ENCODE measurements around the gene CYP1A2. TPM values are rescaled to one million over a fixed set of nuclear protein-coding genes. Genes with fewer than 3 reads are reported as not detected.
"Not testable (repeated sequence)": the region's sequence is repeated elsewhere in the genome, so short reads cannot be mapped to it uniquely, and the experiment has no call there.

CYP1A2 gene
- total RNA-seq, 1 donor from 2014 or later: not detected

- intact Hi-C loops (cut with DNase I): no loop called here
- DNase-seq (ENCODE audit: low spot score) (no peak), ATAC-seq (no peak)
Observed at GRCh38 chr15:74732846-74733245, 15.8 kb upstream of the CYP1A2 start.

- intact Hi-C loops (cut with DNase I): no loop called here
- ATAC-seq: no peak
Observed at GRCh38 chr15:74733269-74733668, 15.4 kb upstream of the CYP1A2 start.

GRCh38 chr15:74735305-74735704 is 13.3 kb upstream of the CYP1A2 start:
- no peak for ATAC-seq
- intact Hi-C loops (cut with DNase I): no loop called here

More at GRCh38 chr15:74733269-74733668, 15.4 kb upstream of the CYP1A2 start:
- no peak for DNase-seq (ENCODE audit: low spot score)

GRCh38 chr15:74738239-74738638 is 10.4 kb upstream of the CYP1A2 start:
- intact Hi-C loops (cut with DNase I); DNase-seq (ENCODE audit: low spot score); ATAC-seq: not testable (repeated sequence)

More at GRCh38 chr15:74735305-74735704, 13.3 kb upstream of the CYP1A2 start:
- DNase-seq (ENCODE audit: low spot score): no peak

- ATAC-seq (no peak), DNase-seq (ENCODE audit: low spot score) (no peak)
- intact Hi-C loops (cut with DNase I): no loop called here
Observed at GRCh38 chr15:74742422-74742821, 6.2 kb upstream of the CYP1A2 start.

GRCh38 chr15:74746389-74746788 is 2.3 kb upstream of the CYP1A2 start:
- DNase-seq (ENCODE audit: low spot score): no peak
- no peak for ATAC-seq
- intact Hi-C loops (cut with DNase I): no loop called here

GRCh38 chr15:74749832-74750231 is 1.2 kb downstream of the CYP1A2 start:
- intact Hi-C loops (cut with DNase I): no loop called here
- DNase-seq (ENCODE audit: low spot score): no peak
- peak; percentile 28 for ATAC-seq

GRCh38 chr15:74750751-74751150 is 2.1 kb downstream of the CYP1A2 start:
- intact Hi-C loops (cut with DNase I): no loop called here
- ATAC-seq: no peak
- no peak for DNase-seq (ENCODE audit: low spot score)

- DNase-seq (ENCODE audit: low spot score) (no peak), ATAC-seq (no peak)
- intact Hi-C loops (cut with DNase I): no loop called here
Observed at GRCh38 chr15:74752011-74752410, 3.4 kb downstream of the CYP1A2 start.

GRCh38 chr15:74752531-74752930 is 3.9 kb downstream of the CYP1A2 start:
- intact Hi-C loops (cut with DNase I): no loop called here
- ATAC-seq: no peak

GRCh38 chr15:74754593-74755215 is 6.1 kb downstream of the CYP1A2 start:
- intact Hi-C loops (cut with DNase I): no loop called here
- DNase-seq (ENCODE audit: low spot score) (no peak), ATAC-seq (no peak)

More at GRCh38 chr15:74752531-74752930, 3.9 kb downstream of the CYP1A2 start:
- DNase-seq (ENCODE audit: low spot score): no peak

GRCh38 chr15:74758736-74759135 is 10.1 kb downstream of the CYP1A2 start:
- no peak for ATAC-seq
- intact Hi-C loops (cut with DNase I): no loop called here
- DNase-seq (ENCODE audit: low spot score): no peak

- no peak for ATAC-seq
- intact Hi-C loops (cut with DNase I): no loop called here
- no peak for DNase-seq (ENCODE audit: low spot score)
Observed at GRCh38 chr15:74762791-74763150, 14.1 kb downstream of the CYP1A2 start.

GRCh38 chr15:74763416-74763815 is 14.8 kb downstream of the CYP1A2 start:
- ATAC-seq: no peak
- intact Hi-C loops (cut with DNase I): no loop called here
- DNase-seq (ENCODE audit: low spot score): no peak

GRCh38 chr15:74767167-74768098 is 18.8 kb downstream of the CYP1A2 start:
- ATAC-seq (no peak), DNase-seq (ENCODE audit: low spot score) (no peak)
- intact Hi-C loops (cut with DNase I): loop anchor here (5.0 kb wide), 2 partner anchors 135 to 385 kb away; no protein-coding TSS in a partner anchor

GRCh38 chr15:74768099-74768770 is 19.6 kb downstream of the CYP1A2 start:
- intact Hi-C loops (cut with DNase I): loop anchor here (5.0 kb wide), 2 partner anchors 136 to 386 kb away; no protein-coding TSS in a partner anchor
- no peak for DNase-seq (ENCODE audit: low spot score)
- ATAC-seq: no peak

GRCh38 chr15:74768771-74769342 is 20.2 kb downstream of the CYP1A2 start:
- intact Hi-C loops (cut with DNase I): loop anchor here (5.0 kb wide), 2 partner anchors 137 to 387 kb away; no protein-coding TSS in a partner anchor
- peak; percentile 65 for ATAC-seq
- peak; percentile 83 for DNase-seq (ENCODE audit: low spot score)

- no peak for ATAC-seq
- DNase-seq (ENCODE audit: low spot score): no peak
- intact Hi-C loops (cut with DNase I): loop anchor here (2.0 to 10.0 kb wide), 6 partner anchors 31 to 387 kb away; partner anchors contain the start of genes FAM219B and ULK3
Observed at GRCh38 chr15:74769463-74770025, 20.9 kb downstream of the CYP1A2 start.
